Gastroesophageal sphincter (tissue), 3 donors: Measurements from ENCODE around the gene KTN1.

ENCODE experiments used
- POLR2AphosphoS5 ChIP-seq: sonication (generic); formaldehyde crosslinking; IDR thresholded peaks from one replicate; pipeline ENCODE4 v1.6.1; 2017; ENCODE audit warnings: antibody characterized with exemption
- TF ChIP-seq, protein P1 (sequence below), 4 experiments: fragments of 200-600 bp in 2 of 4; fragments of 450-650 bp in 2 of 4; sonication (generic) in 1 of 4; IDR thresholded peaks; one replicate each; pipeline ENCODE4 v1.5.1; 2017 to 2019; ENCODE audit warnings: antibody characterized with exemption in 4 of 4, mild to moderate bottlenecking in 2 of 4, moderate library complexity in 2 of 4

DNA sequence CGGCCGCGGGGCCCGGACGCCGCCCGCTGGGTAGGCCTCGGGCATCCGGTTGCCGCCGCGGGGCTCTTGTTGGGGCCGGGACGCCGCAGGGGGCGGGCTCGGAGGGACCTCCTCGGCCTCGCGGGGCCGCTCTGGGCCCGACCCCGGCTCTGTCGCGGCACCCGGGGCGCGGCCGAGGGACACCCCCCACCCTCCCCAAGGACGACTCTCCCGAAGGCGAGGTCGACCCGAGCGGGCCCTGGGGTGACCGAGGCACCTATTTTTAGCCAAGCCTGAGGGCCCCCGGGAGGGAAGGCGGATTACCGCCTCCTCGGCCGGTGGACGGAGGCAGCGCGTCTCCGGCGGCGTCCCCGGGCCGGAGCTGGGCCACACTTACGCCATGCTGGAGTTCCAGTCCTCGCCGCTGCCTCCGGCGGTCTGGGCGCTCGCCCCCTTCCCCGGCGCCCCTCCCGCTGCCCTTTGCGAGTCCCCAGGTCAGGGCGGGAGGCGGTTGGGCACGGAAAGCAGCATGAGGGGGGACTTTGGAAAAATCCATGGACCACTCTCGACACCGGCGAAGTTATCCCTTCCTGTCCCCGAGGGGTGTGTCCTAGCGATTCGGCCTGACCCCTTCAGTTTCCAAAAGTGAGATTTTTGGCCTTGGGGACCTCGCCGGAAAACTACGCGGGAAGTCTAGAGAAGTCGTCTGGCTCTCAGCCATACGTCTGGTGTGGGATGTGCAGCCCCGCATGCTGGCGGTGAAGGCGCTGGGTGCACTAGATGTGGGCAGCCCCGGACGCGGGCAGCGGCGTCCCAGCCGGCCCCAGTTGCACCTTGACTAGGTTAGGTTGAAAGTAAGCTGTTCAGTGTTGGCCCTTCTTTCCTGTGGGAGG is 699 bp downstream of the KTN1 start:
- TF ChIP-seq, protein P1, sequence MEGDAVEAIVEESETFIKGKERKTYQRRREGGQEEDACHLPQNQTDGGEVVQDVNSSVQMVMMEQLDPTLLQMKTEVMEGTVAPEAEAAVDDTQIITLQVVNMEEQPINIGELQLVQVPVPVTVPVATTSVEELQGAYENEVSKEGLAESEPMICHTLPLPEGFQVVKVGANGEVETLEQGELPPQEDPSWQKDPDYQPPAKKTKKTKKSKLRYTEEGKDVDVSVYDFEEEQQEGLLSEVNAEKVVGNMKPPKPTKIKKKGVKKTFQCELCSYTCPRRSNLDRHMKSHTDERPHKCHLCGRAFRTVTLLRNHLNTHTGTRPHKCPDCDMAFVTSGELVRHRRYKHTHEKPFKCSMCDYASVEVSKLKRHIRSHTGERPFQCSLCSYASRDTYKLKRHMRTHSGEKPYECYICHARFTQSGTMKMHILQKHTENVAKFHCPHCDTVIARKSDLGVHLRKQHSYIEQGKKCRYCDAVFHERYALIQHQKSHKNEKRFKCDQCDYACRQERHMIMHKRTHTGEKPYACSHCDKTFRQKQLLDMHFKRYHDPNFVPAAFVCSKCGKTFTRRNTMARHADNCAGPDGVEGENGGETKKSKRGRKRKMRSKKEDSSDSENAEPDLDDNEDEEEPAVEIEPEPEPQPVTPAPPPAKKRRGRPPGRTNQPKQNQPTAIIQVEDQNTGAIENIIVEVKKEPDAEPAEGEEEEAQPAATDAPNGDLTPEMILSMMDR (IDR thresholded peaks at IDR 0.05), result peak in 2 of 4 experiments; percentile 35 to 36
- no peak for TF ChIP-seq POLR2AphosphoS5
